ENCODE results near the gene MFAP4.

Gene MFAP4

GRCh38 chr17:19347323-19348080, 39.5 kb downstream of the MFAP4 start:
- no peak for DNase-seq

- no peak for DNase-seq
Observed at GRCh38 chr17:19346351-19347255, 40.4 kb downstream of the MFAP4 start.

- DNase-seq: no peak
Observed at GRCh38 chr17:19345486-19346350, 41.3 kb downstream of the MFAP4 start.

GRCh38 chr17:19345067-19345460, 41.9 kb downstream of the MFAP4 start:
- no peak for DNase-seq

GRCh38 chr17:19344311-19345066, 42.5 kb downstream of the MFAP4 start:
- no peak for DNase-seq

GRCh38 chr17:19343671-19344151, 43.3 kb downstream of the MFAP4 start:
- DNase-seq: no peak

GRCh38 chr17:19343256-19343630, 43.7 kb downstream of the MFAP4 start:
- no peak for DNase-seq

- no peak for DNase-seq
Observed at GRCh38 chr17:19342611-19343255, 44.3 kb downstream of the MFAP4 start.

- no peak for DNase-seq
Observed at GRCh38 chr17:19341641-19342610, 45.1 kb downstream of the MFAP4 start.

- no peak for DNase-seq
Observed at GRCh38 chr17:19341211-19341631, 45.8 kb downstream of the MFAP4 start.

GRCh38 chr17:19339341-19339815, 47.6 kb downstream of the MFAP4 start:
- no peak for DNase-seq

GRCh38 chr17:19338031-19338990, 48.7 kb downstream of the MFAP4 start:
- peak; percentile 35 for DNase-seq

GRCh38 chr17:19337712-19338023, 49.3 kb downstream of the MFAP4 start:
- DNase-seq: no peak

GRCh38 chr17:19336938-19337711, 49.9 kb downstream of the MFAP4 start:
- no peak for DNase-seq

GRCh38 chr17:19335951-19336631, 50.9 kb downstream of the MFAP4 start:
- DNase-seq: no peak

GRCh38 chr17:19334331-19334730, 52.7 kb downstream of the MFAP4 start:
- DNase-seq: no peak

- no peak for DNase-seq
Observed at GRCh38 chr17:19333736-19334290, 53.2 kb downstream of the MFAP4 start.
